Kidney tubule cell (primary cell): ENCODE data around the gene ATF4.
"Not testable (repeated sequence)": the region's sequence is repeated elsewhere in the genome, so short reads cannot be mapped to it uniquely, and the experiment has no call there.

Source experiments
- DNase-seq: peaks from one replicate; pipeline ENCODE4 v3.0.0-alpha.2; 2018; ENCODE audit warnings: low spot score

ATF4 gene

GRCh38 chr22:39511226-39511625, 9.1 kb upstream of the ATF4 start:
- DNase-seq, result no peak

- no peak for DNase-seq
Observed at GRCh38 chr22:39512026-39512425, 8.3 kb upstream of the ATF4 start.

- no peak for DNase-seq
Observed at GRCh38 chr22:39513791-39514190, 6.6 kb upstream of the ATF4 start.

GRCh38 chr22:39514373-39514973, 5.9 kb upstream of the ATF4 start:
- peak; percentile 48 for DNase-seq

- no peak for DNase-seq
Observed at GRCh38 chr22:39515266-39516050, 4.9 kb upstream of the ATF4 start.

GRCh38 chr22:39517470-39517869, 2.9 kb upstream of the ATF4 start:
- no peak for DNase-seq

GRCh38 chr22:39518144-39518786, 2.1 kb upstream of the ATF4 start:
- peak; percentile 48 for DNase-seq

- no peak for DNase-seq
Observed at GRCh38 chr22:39518996-39519680, 1.2 kb upstream of the ATF4 start.

GRCh38 chr22:39519681-39520225, 609 bp upstream of the ATF4 start:
- DNase-seq, result peak; percentile 99

GRCh38 chr22:39521106-39521885, 934 bp downstream of the ATF4 start:
- peak; percentile 17 for DNase-seq

GRCh38 chr22:39522091-39522490, 1.7 kb downstream of the ATF4 start:
- DNase-seq, result not testable (repeated sequence)

- peak; percentile 66 for DNase-seq
Observed at GRCh38 chr22:39522567-39523300, 2.4 kb downstream of the ATF4 start.

GRCh38 chr22:39524089-39524752, 3.9 kb downstream of the ATF4 start:
- DNase-seq, result peak; percentile 45

- DNase-seq, result peak; percentile 14
Observed at GRCh38 chr22:39524753-39525657, 4.6 kb downstream of the ATF4 start.

GRCh38 chr22:39525658-39525975, 5.3 kb downstream of the ATF4 start:
- peak; percentile 18 for DNase-seq

- DNase-seq, result no peak
Observed at GRCh38 chr22:39526736-39527171, 6.4 kb downstream of the ATF4 start.

GRCh38 chr22:39527481-39527961, 7.2 kb downstream of the ATF4 start:
- DNase-seq, result peak; percentile 29

- DNase-seq, result no peak
Observed at GRCh38 chr22:39528080-39528661, 7.8 kb downstream of the ATF4 start.
